ENCODE measurements around the gene CPA2.

DNA sequence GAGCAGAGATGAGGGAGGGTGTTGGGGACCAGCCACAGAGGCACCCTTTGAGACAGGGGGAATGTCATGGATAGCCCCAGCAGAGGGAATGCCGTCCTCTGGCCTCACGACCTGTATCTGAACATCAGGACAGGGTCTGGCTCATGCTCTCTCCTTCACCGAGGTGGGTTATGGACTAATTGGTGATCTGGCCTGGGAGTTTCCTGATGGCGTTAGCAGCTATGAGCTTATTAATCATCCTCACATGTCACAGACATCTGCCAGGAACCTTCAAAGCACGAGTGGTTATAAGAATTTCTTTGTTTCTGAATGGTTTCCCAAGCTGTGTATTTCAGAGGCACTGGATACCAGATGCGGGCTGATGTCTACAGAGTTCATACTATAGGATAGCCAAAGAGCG, 33.2 kb downstream of the CPA2 start:
- TF ChIP-seq, protein P1, sequence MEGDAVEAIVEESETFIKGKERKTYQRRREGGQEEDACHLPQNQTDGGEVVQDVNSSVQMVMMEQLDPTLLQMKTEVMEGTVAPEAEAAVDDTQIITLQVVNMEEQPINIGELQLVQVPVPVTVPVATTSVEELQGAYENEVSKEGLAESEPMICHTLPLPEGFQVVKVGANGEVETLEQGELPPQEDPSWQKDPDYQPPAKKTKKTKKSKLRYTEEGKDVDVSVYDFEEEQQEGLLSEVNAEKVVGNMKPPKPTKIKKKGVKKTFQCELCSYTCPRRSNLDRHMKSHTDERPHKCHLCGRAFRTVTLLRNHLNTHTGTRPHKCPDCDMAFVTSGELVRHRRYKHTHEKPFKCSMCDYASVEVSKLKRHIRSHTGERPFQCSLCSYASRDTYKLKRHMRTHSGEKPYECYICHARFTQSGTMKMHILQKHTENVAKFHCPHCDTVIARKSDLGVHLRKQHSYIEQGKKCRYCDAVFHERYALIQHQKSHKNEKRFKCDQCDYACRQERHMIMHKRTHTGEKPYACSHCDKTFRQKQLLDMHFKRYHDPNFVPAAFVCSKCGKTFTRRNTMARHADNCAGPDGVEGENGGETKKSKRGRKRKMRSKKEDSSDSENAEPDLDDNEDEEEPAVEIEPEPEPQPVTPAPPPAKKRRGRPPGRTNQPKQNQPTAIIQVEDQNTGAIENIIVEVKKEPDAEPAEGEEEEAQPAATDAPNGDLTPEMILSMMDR (IDR thresholded peaks at IDR 0.05) = no peak
- TF ChIP-seq POLR2A (IDR thresholded peaks at IDR 0.05) = no peak
- TF ChIP-seq POLR2AphosphoS5 (IDR thresholded peaks at IDR 0.05) = no peak
- no peak for TF ChIP-seq EP300 (IDR thresholded peaks at IDR 0.05)

Measured in upper lobe of left lung (tissue), 4 donors.